ENCODE measurements around the gene BTBD18. TPM values are rescaled to one million over a fixed set of nuclear protein-coding genes. Genes with fewer than 3 reads are reported as not detected.

The BTBD18 gene, protein sequence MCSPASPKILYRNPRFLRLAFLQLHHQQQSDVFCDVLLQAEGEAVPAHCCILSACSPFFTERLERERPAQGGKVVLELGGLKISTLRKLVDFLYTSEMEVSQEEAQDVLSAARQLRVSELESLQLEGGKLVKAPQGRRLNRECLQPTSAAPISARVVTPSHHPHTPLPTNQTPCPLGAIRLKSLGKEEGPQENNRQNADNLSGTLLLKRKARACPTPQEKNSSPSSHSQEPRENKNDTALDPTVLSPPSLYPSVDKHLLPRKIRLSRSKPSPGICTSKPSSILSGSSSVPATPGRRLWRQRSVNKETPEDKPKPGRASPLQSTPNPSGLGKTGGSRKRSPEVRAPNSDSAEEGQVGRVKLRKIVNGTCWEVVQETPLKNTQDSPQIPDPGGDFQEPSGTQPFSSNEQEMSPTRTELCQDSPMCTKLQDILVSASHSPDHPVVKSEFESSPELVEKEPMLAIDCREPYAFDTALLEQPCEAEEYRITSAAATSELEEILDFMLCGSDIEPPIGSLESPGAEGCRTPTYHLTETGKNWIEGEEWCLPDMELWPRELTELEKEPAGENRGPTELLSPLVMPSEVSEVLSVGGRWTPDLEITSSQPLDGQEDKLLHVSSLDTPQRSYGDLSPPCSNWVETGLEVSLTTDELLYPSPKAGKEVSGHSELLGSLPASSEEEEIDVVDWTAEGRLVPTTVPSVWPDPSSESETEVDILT
- not detected in 2 replicates for total RNA-seq

DNA sequence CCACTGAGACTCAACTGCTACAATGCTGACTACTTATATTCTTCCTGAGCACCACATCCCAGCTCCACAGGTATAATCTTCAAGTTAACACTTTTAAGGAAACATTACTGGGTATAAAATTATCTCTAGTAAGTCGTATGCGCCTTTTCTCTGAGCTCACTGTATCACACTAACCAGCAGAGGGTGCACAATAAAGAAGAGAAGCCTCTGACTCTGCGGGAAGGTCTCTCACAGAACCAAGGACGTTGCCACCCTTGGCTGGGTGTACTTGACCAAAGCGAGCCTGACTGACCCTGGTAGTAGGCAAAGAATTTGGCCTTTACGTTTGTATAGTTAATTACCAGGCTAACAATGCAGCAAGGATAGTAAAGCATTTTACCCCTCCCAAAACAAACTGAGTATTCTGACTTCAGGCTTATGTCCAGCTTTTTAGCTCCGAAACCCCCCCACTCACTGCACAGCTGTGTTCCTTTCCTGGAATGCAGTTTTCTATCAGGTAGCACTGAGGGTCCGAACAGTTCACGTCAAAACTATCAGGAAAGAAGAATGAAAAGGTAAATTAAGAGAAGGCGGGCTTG, at the start of gene BTBD18:
TSS of gene BTBD18 (minus strand) at position 144 of the 578 bp plus-strand sequence. CDS start 631 bp downstream, outside the sequence.

DNA sequence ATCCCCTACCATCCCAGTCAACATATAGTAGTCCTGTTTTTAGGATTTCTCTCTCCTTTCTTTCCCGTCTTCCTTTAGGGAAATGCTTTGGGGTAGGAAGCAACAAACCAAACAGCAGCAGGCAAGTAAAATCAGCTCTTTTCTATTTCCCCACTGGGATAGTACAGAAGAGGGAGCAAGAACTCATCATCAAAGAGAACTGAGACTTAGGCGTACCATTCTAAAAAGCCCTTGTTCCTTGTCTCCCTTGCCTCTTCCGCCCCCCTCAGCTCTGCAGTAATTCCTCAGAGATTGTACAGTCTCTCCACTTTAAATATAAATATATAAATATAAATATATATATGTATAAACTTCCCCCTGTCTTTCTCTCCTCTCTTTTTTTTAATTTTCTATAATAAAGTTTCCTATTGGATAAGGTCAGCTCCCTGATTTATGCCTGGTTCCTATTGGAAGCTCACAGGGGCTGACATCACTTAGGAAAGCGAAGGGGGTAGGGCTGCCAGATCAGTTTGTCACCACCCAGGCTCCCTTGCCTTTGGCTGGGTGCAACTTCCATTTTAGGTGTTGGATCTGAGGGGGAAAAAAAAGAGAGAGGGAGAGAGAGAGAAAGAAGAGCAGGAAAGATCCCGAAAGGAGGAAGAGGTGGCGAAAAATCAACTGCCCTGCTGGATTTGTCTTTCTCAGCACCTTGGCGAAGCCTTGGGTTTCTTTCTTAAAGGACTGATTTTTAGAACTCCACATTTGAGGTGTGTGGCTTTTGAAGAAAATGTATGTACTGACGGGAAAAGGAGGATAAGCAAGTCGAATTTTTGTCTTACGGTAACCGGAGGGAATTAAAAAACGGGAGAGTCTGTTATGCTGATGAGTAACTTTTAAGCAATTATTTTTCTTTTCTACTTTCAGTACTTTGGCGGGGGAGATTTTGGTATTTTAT, 9.9 kb upstream of the BTBD18 start, which contains the start of gene CTNND1:
TSS of gene CTNND1 (plus strand) at position 502 of the 934 bp plus-strand sequence. CDS start 29,677 bp downstream, outside the sequence.

DNA sequence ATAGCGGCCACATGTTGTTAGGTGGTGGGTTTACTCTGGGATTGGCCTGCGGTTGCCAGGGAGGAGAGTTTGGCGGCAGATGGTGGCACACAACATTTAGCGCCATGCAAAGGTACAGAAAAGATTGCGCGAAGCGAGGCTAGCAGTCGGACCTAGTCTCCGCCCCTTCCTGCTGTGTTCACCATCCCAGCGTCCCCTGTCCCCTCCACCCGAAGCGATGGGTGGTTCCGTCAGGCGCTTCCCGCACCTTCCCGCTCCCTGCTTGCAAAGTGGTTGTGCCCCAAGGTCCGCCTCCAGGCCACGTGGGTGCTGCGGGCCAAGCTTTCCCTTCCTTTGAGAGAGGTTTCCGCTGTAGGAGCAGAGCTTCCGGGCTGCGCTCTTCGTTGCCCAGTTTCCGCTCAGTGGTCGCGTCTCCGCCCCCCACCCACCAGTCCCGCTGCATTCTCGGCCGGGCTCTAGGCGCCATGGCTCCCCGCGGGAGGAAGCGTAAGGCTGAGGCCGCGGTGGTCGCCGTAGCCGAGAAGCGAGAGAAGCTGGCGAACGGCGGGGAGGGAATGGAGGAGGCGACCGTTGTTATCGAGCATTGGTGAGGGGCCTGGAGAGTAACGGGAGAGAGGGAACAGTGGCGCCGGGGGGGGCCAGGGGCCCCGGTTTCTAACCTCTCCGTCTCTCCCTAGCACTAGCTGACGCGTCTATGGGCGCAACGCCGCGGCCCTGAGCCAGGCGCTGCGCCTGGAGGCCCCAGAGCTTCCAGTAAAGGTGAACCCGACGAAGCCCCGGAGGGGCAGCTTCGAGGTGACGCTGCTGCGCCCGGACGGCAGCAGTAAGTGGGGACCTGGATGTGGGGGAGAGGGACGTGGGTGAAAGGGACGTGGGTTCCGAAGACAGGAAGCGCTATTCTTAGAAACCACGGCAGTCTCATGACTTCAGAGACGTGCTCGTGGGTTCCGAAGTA, 10.2 kb downstream of the BTBD18 start, which contains the start of gene SELENOH:
TSS of gene SELENOH (plus strand) at position 360 of the 955 bp plus-strand sequence. CDS start at position 465, 105 bp downstream.

DNA sequence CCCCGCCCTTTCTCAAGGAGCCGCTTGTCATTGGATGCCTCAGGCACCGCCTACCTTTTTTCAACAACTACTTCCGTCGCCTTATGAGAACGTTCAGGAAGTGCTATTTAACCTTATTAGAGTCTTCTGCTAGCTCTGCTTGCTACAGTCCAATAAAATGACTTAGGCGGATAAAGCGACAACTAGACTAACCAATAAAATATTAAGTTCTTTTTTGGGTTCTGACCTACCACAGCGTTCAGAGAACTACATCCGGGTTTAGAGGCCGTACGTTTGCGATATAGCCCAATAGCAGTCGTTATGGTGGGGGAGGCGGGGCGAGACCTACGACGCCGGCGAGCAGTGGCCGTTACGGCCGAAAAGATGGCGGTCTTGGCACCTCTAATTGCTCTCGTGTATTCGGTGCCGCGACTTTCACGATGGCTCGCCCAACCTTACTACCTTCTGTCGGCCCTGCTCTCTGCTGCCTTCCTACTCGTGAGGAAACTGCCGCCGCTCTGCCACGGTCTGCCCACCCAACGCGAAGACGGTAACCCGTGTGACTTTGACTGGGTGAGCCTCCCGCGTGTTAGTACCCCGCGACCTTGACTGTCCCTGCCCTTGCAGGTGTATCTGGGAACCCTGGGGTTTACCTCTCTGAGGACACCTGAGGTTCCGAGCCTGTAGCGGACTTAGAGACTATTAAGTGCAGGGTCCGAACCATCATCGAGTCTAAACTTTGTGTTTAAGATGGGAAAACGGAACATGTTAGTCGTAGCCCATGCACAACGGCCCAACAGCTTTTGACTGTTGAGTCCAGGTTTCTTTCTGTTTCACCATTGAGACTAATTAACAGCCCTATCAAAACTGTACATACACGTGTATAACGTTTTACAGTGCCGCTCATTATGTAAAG, 39.1 kb downstream of the BTBD18 start, which contains the start of gene TMX2:
TSS of gene TMX2 (plus strand) at position 338 of the 895 bp plus-strand sequence. CDS start at position 364, 26 bp downstream.

DNA sequence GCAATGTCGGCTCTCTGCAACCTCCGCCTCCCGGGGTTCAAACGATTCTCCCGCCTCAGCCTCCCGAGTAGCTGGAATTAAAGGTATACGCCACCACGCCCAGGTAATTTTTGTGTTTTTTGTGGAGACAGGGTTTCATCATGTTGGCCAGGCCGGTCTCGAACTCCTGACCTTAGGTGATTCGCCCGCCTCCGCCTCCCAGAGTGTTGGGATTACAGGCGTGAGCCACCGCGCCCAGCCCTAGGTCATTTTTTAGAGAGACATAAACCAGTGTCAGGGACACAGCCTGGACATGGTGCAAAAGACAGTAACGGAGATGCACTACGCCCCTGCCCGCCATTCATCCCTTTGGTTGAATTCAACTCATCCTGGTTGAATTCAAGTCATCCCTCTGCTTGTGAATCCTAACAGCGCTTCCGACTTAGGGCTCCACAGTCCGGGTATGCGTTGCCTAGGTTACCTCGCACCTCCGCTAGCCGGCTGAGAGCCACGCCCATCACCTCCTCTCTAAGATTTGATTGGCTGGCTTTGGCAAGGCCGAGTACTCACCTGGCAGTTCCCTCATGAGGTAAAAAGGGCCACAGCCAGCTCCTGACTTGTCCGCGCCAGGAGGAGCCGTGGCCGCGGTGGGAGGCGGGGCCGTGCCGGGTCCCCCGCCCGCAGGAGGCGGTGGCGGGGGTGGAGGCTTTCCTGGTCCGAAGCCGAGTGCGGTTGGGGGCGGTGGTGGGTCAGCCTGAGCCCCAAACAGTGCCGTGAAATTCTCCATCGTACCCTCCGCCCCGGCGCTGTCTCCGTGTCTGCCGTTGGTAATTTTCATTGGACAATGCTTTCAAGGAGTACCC, 40.0 kb downstream of the BTBD18 start, which contains the start of gene MED19:
TSS of gene MED19 (minus strand) at position 802 of the 842 bp plus-strand sequence. CDS start at position 766, 36 bp downstream.

Other genes starting within 250 kb of the BTBD18 start
- gene SLC43A1, start 236.1 kb downstream of the BTBD18 start, total RNA-seq, result 8.7 and 15.5 TPM in 2 replicates
- 44.8 and 75.6 TPM in 2 replicates for gene TIMM10, start 221.1 kb downstream of the BTBD18 start, total RNA-seq
- not detected in 2 replicates for gene SMTNL1, start 214.2 kb downstream of the BTBD18 start, total RNA-seq
- gene UBE2L6, start 184.1 kb downstream of the BTBD18 start, total RNA-seq, result 32.7 and 45.5 TPM in 2 replicates
- 0.13 and 0.16 TPM in 2 replicates for gene SERPING1, start 154.1 kb downstream of the BTBD18 start, total RNA-seq
- 0.16 TPM in 1 of 2 replicates, not detected in the other for gene YPEL4, start 101.9 kb downstream of the BTBD18 start, total RNA-seq
- gene CLP1, start 94.1 kb downstream of the BTBD18 start, total RNA-seq, result 16.7 and 24.8 TPM in 2 replicates
- gene ZDHHC5, start 83.7 kb downstream of the BTBD18 start, total RNA-seq, result 24.0 and 41.2 TPM in 2 replicates
- 15.2 and 16.4 TPM in 2 replicates for gene MED19, start 39.6 kb downstream of the BTBD18 start, total RNA-seq
- 40.0 and 72.9 TPM in 2 replicates for gene TMX2, start 39.2 kb downstream of the BTBD18 start, total RNA-seq
- 49.3 and 68.5 TPM in 2 replicates for gene SELENOH, start 10.3 kb downstream of the BTBD18 start, total RNA-seq
- 169 and 366 TPM in 2 replicates for gene CTNND1, start 10.0 kb upstream of the BTBD18 start, total RNA-seq

Data from bladder microvascular endothelial cell (primary cell).